Trophoblast cell (in vitro differentiated cells and primary cell): ENCODE data around the gene CCNY.

Experiments
- DNase-seq, 2 donors: peaks; one replicate each; pipeline ENCODE4 v3.0.0-alpha.2; 2016
- H2AFZ ChIP-seq: 2 replicates; pipeline ENCODE4 v1.6.1; 2013; ENCODE audit warnings: low read length, moderate library complexity, mild to moderate bottlenecking; ENCODE audit not compliant: insufficient read depth, poor library complexity
- H2AK5ac ChIP-seq: 2 replicates; pipeline ENCODE4 v1.6.1; 2013; ENCODE audit warnings: mild to moderate bottlenecking, low read length
- H2BK120ac ChIP-seq: 2 replicates; pipeline ENCODE4 v1.6.1; 2013; ENCODE audit warnings: low read length, mild to moderate bottlenecking, moderate library complexity; ENCODE audit not compliant: insufficient read depth, poor library complexity
- H2BK12ac ChIP-seq: 2 replicates; pipeline ENCODE4 v1.6.1; 2013; ENCODE audit warnings: mild to moderate bottlenecking, low read length, moderate library complexity
- H2BK5ac ChIP-seq: 2 replicates; pipeline ENCODE4 v1.6.1; 2013; ENCODE audit warnings: low read length, low read depth, moderate library complexity, mild to moderate bottlenecking; ENCODE audit not compliant: poor library complexity
- H3K14ac ChIP-seq: 2 replicates; pipeline ENCODE4 v1.6.1; 2013; ENCODE audit warnings: mild to moderate bottlenecking, low read length
- H3K18ac ChIP-seq: 2 replicates; pipeline ENCODE4 v1.6.1; 2013; ENCODE audit warnings: mild to moderate bottlenecking, low read length
- H3K23ac ChIP-seq: 2 replicates; pipeline ENCODE4 v1.6.1; 2013; ENCODE audit warnings: low read length
- H3K27ac ChIP-seq: 2 replicates; pipeline ENCODE4 v1.5.1; 2013; ENCODE audit warnings: low read depth, mild to moderate bottlenecking, inconsistent platforms, low read length, moderate library complexity
- H3K27me3 ChIP-seq: 2 replicates; pipeline ENCODE4 v1.6.1; 2013; ENCODE audit warnings: inconsistent platforms, mild to moderate bottlenecking, low read length, moderate library complexity; ENCODE audit not compliant: insufficient read depth
- H3K36me3 ChIP-seq, 2 experiments: 1 replicate in 1 of 2; 2 replicates in 1 of 2; pipeline ENCODE4 v1.6.1; 2013; ENCODE audit warnings: low read length in 2 of 2, mild to moderate bottlenecking in 2 of 2, moderate library complexity in 1 of 2; ENCODE audit not compliant: insufficient read depth in 2 of 2, control insufficient read depth in 1 of 2
- H3K4ac ChIP-seq: 2 replicates; pipeline ENCODE4 v1.6.1; 2013; ENCODE audit warnings: low read depth, mild to moderate bottlenecking, low read length, moderate library complexity
- H3K4me1 ChIP-seq, 2 experiments: 1 replicate in 1 of 2; 2 replicates in 1 of 2; pipeline ENCODE4 v1.6.1; 2013; ENCODE audit warnings: low read length in 2 of 2, mild to moderate bottlenecking in 2 of 2, moderate library complexity in 1 of 2; ENCODE audit not compliant: insufficient read depth in 2 of 2, control insufficient read depth in 1 of 2
- H3K4me2 ChIP-seq: 2 replicates; pipeline ENCODE4 v1.6.1; 2013; ENCODE audit warnings: inconsistent platforms, mild to moderate bottlenecking, low read length, moderate library complexity
- H3K4me3 ChIP-seq: 2 replicates; pipeline ENCODE4 v1.5.1; 2013; ENCODE audit warnings: mild to moderate bottlenecking, low read depth, low read length, inconsistent platforms
- H3K79me1 ChIP-seq: one replicate; pipeline ENCODE4 v1.6.1; 2013; ENCODE audit warnings: low read length
- H3K79me2 ChIP-seq: 2 replicates; pipeline ENCODE4 v1.6.1; 2013; ENCODE audit warnings: low read length, mild to moderate bottlenecking; ENCODE audit not compliant: control insufficient read depth, insufficient read depth, poor library complexity
- H3K9ac ChIP-seq: 2 replicates; pipeline ENCODE4 v1.6.1; 2013; ENCODE audit warnings: mild to moderate bottlenecking, low read length
- H3K9me3 ChIP-seq: 2 replicates; pipeline ENCODE4 v1.6.1; 2013; ENCODE audit warnings: low read depth, mild to moderate bottlenecking, control low read depth, inconsistent platforms, low read length; ENCODE audit not compliant: insufficient read depth
- H4K12ac ChIP-seq: 2 replicates; pipeline ENCODE4 v1.6.1; 2013; ENCODE audit warnings: low read depth, mild to moderate bottlenecking, low read length, moderate library complexity
- H4K8ac ChIP-seq: 2 replicates; pipeline ENCODE4 v1.6.1; 2013; ENCODE audit warnings: low read depth, mild to moderate bottlenecking, low read length, moderate library complexity
- H4K91ac ChIP-seq: one replicate; pipeline ENCODE4 v1.6.1; 2013; ENCODE audit warnings: low read depth, mild to moderate bottlenecking, low read length, moderate library complexity
- WGBS: extraction: QIAGEN DNeasy Blood & Tissue Kit; methylation state at CpG from one replicate; pipeline ENCODE4 v1.1.7; 2013; ENCODE audit warnings: missing lambda C conversion rate; ENCODE audit not compliant: insufficient read length, insufficient coverage; ENCODE audit errors: extremely low coverage; 5-methylcytosine and 5-hydroxymethylcytosine counted together

The CCNY gene

GRCh38 chr10:35388197-35388596 is 51.9 kb downstream of the CCNY start:
- H3K36me3 ChIP-seq = peaks cover 0 to 2% of the 10 kb centered on the region in 2 experiments
- H2AFZ ChIP-seq = no peak overlapping the region
- no peak overlapping the region for H3K23ac ChIP-seq
- no peak for DNase-seq
- no peak overlapping the region for H2BK12ac ChIP-seq
- no peak overlapping the region for H2BK5ac ChIP-seq
- no peak overlapping the region for H4K12ac ChIP-seq
- H3K9ac ChIP-seq = no peak overlapping the region
- no peaks in the 10 kb centered on the region for H3K27me3 ChIP-seq
- no peak overlapping the region for H2BK120ac ChIP-seq
- H3K4me2 ChIP-seq = no peak overlapping the region
- H3K79me1 ChIP-seq = no peaks in the 10 kb centered on the region
- H4K91ac ChIP-seq = no peak overlapping the region
- H3K4ac ChIP-seq = no peak overlapping the region
- H2AK5ac ChIP-seq = no peak overlapping the region
- H3K18ac ChIP-seq = no peak overlapping the region
- H3K4me3 ChIP-seq = no peak overlapping the region
- H3K4me1 ChIP-seq = peaks cover 4 to 6% of the 10 kb centered on the region in 2 experiments
- H3K79me2 ChIP-seq = peaks cover 6% of the 10 kb centered on the region
- no peak overlapping the region for H3K27ac ChIP-seq
- no peak overlapping the region for H3K14ac ChIP-seq
- no peak overlapping the region for H4K8ac ChIP-seq
- H3K9me3 ChIP-seq = peaks cover 6% of the 10 kb centered on the region

- Histone ChIP-seq H3K27me3 (no peaks in the 10 kb centered on the region), H2BK120ac (no peak overlapping the region), H2BK12ac (no peak overlapping the region), H3K4me1 (peaks cover 4 to 6% of the 10 kb centered on the region in 2 experiments), H3K14ac (no peak overlapping the region), H3K79me2 (peaks cover 6% of the 10 kb centered on the region), H4K91ac (no peak overlapping the region), H4K8ac (no peak overlapping the region), H3K4me2 (no peak overlapping the region), H3K27ac (no peak overlapping the region), H3K23ac (no peak overlapping the region), H3K4ac (peak overlapping the region; percentile 76), H3K36me3 (peaks cover 0 to 2% of the 10 kb centered on the region in 2 experiments), H2BK5ac (no peak overlapping the region), H3K9me3 (peaks cover 6% of the 10 kb centered on the region), H3K9ac (no peak overlapping the region), H2AFZ (no peak overlapping the region), H4K12ac (no peak overlapping the region), H2AK5ac (no peak overlapping the region), H3K4me3 (no peak overlapping the region), H3K79me1 (no peaks in the 10 kb centered on the region), H3K18ac (no peak overlapping the region)
- no CpG with 5 or more reads among the region's 1 CpG for WGBS
- DNase-seq = no peak
Measured at GRCh38 chr10:35388682-35389081, 52.4 kb downstream of the CCNY start.

- Histone ChIP-seq H4K12ac (no peak overlapping the region), H2AK5ac (no peak overlapping the region), H4K91ac (no peak overlapping the region), H4K8ac (no peak overlapping the region), H3K18ac (no peak overlapping the region), H3K9ac (no peak overlapping the region), H3K4me2 (no peak overlapping the region), H2BK120ac (no peak overlapping the region), H2AFZ (no peak overlapping the region), H3K14ac (no peak overlapping the region), H3K27me3 (no peaks in the 10 kb centered on the region), H3K79me1 (no peaks in the 10 kb centered on the region), H3K9me3 (peaks cover 6% of the 10 kb centered on the region), H2BK12ac (no peak overlapping the region), H3K27ac (no peak overlapping the region), H3K4me1 (peaks cover 4 to 6% of the 10 kb centered on the region in 2 experiments), H3K23ac (no peak overlapping the region), H3K4me3 (no peak overlapping the region), H2BK5ac (no peak overlapping the region), H3K4ac (no peak overlapping the region), H3K36me3 (peaks cover 0 to 2% of the 10 kb centered on the region in 2 experiments), H3K79me2 (peaks cover 2% of the 10 kb centered on the region)
- no peak for DNase-seq
- no CpG with 5 or more reads among the region's 2 CpGs for WGBS
Measured at GRCh38 chr10:35390161-35390840, 54.0 kb downstream of the CCNY start.

- no peak overlapping the region for H3K9ac ChIP-seq
- no peak overlapping the region for H2BK120ac ChIP-seq
- no peak overlapping the region for H4K91ac ChIP-seq
- H3K4me3 ChIP-seq = no peak overlapping the region
- H3K9me3 ChIP-seq = peaks cover 6% of the 10 kb centered on the region
- no peak overlapping the region for H2BK5ac ChIP-seq
- H3K4ac ChIP-seq = no peak overlapping the region
- no peak overlapping the region for H2AK5ac ChIP-seq
- H3K27ac ChIP-seq = no peak overlapping the region
- H3K79me1 ChIP-seq = no peaks in the 10 kb centered on the region
- H4K12ac ChIP-seq = no peak overlapping the region
- H4K8ac ChIP-seq = no peak overlapping the region
- no peaks in the 10 kb centered on the region for H3K27me3 ChIP-seq
- H2BK12ac ChIP-seq = no peak overlapping the region
- peaks cover 2% of the 10 kb centered on the region for H3K79me2 ChIP-seq
- no CpG with 5 or more reads among the region's 2 CpGs for WGBS
- H3K18ac ChIP-seq = no peak overlapping the region
- DNase-seq = no peak
- peaks cover 0 to 2% of the 10 kb centered on the region in 2 experiments for H3K36me3 ChIP-seq
- H3K23ac ChIP-seq = no peak overlapping the region
- no peak overlapping the region for H3K14ac ChIP-seq
- H3K4me2 ChIP-seq = no peak overlapping the region
- no peak overlapping the region for H2AFZ ChIP-seq
- peaks cover 4 to 6% of the 10 kb centered on the region in 2 experiments for H3K4me1 ChIP-seq
Measured at GRCh38 chr10:35390843-35391152, 54.5 kb downstream of the CCNY start.
